Measurements from ENCODE around the gene MR1. TPM values are rescaled to one million over a fixed set of nuclear protein-coding genes. Genes with fewer than 3 reads are reported as not detected.
A peak's percentile ranks its signal among the peaks of the same experiment; 100 is the strongest.
"Not testable (repeated sequence)": the region's sequence is repeated elsewhere in the genome, so short reads cannot be mapped to it uniquely, and the experiment has no call there.

Gene MR1
- total RNA-seq, 4 donors from 2014 or later = 1.00 to 8.6 (median 4.7) TPM

GRCh38 chr1:181044449-181044966 is 10.7 kb downstream of the MR1 start:
- peaks cover 4 to 40% (median 20%) of the 10 kb centered on the region in 4 donors for H3K4me1 ChIP-seq
- peak; percentile 42 for DNase-seq
- H3K27ac ChIP-seq = no peak overlapping the region
- 77% methylated on average over 5 of the region's 5 CpGs; no CpG with 5 or more reads in 1 of the 2 donors for WGBS, 2 donors (ENCODE audit: low coverage in 1 of 2)
- no peak for TF ChIP-seq POLR2AphosphoS5 (IDR thresholded peaks at IDR 0.05)
- TF ChIP-seq EP300 (IDR thresholded peaks at IDR 0.05; ENCODE audit: low read depth) = no peak
- no peak for TF ChIP-seq CTCF (IDR thresholded peaks at IDR 0.05)
- no peak for TF ChIP-seq POLR2A (IDR thresholded peaks at IDR 0.05)
- no peaks in the 10 kb centered on the region for H3K9me3 ChIP-seq
- intact Hi-C loops (cut with DNase I; ENCODE audit: low total_unique reads) (no loop called here), in situ Hi-C loops (cut with MboI; ENCODE audit: low pct_ligation_motif_present in 1 of 4, low pct_unique_long_range_greater_than_20kb in 1 of 4, low sequenced_read_pairs in 3 of 4) (loop anchor here in 1 of 4 donors (25.0 kb wide), 1 partner anchor 93 kb away; no protein-coding TSS in a partner anchor)
- no peak overlapping the region for H3K4me3 ChIP-seq
- H3K36me3 ChIP-seq = no peaks in the 10 kb centered on the region
- H3K27me3 ChIP-seq = no peaks in the 10 kb centered on the region

GRCh38 chr1:181045946-181046345 is 12.2 kb downstream of the MR1 start:
- H3K27ac ChIP-seq; DNase-seq; H3K36me3 ChIP-seq; H3K4me3 ChIP-seq; H3K9me3 ChIP-seq; intact Hi-C loops (cut with DNase I; ENCODE audit: low total_unique reads); H3K27me3 ChIP-seq: not testable (repeated sequence)
- in situ Hi-C loops (cut with MboI; ENCODE audit: low pct_ligation_motif_present in 1 of 4, low pct_unique_long_range_greater_than_20kb in 1 of 4, low sequenced_read_pairs in 3 of 4) = loop anchor here in 1 of 4 donors (25.0 kb wide), 1 partner anchor 91 kb away; no protein-coding TSS in a partner anchor
- 98% methylated on average over 7 of the region's 22 CpGs; no CpG with 5 or more reads in 1 of the 2 donors for WGBS, 2 donors (ENCODE audit: low coverage in 1 of 2)
- peaks cover 4 to 32% (median 20%) of the 10 kb centered on the region in 4 donors for H3K4me1 ChIP-seq

GRCh38 chr1:181049378-181049777 is 15.6 kb downstream of the MR1 start:
- WGBS, 2 donors (ENCODE audit: low coverage in 1 of 2) = 98 to 100% methylated on average over 1 to 4 of the region's 4 CpGs
- TF ChIP-seq CTCF (IDR thresholded peaks at IDR 0.05) (no peak), EP300 (IDR thresholded peaks at IDR 0.05; ENCODE audit: low read depth) (no peak), POLR2AphosphoS5 (IDR thresholded peaks at IDR 0.05) (no peak), POLR2A (IDR thresholded peaks at IDR 0.05) (no peak)
- Histone ChIP-seq H3K4me1 (peaks cover 0 to 7% (median 4%) of the 10 kb centered on the region in 4 donors), H3K36me3 (no peaks in the 10 kb centered on the region), H3K9me3 (no peaks in the 10 kb centered on the region), H3K4me3 (no peak overlapping the region), H3K27me3 (no peaks in the 10 kb centered on the region), H3K27ac (no peak overlapping the region)
- intact Hi-C loops (cut with DNase I; ENCODE audit: low total_unique reads) = no loop called here
- in situ Hi-C loops (cut with MboI; ENCODE audit: low pct_ligation_motif_present in 1 of 4, low pct_unique_long_range_greater_than_20kb in 1 of 4, low sequenced_read_pairs in 3 of 4) = loop anchor here in 1 of 4 donors (25.0 kb wide), 1 partner anchor 88 kb away; no protein-coding TSS in a partner anchor
- DNase-seq = no peak

GRCh38 chr1:181050922-181051321 is 17.1 kb downstream of the MR1 start:
- intact Hi-C loops (cut with DNase I; ENCODE audit: low total_unique reads) = no loop called here
- H3K4me3 ChIP-seq = no peak overlapping the region
- DNase-seq = no peak
- no peaks in the 10 kb centered on the region for H3K27me3 ChIP-seq
- H3K27ac ChIP-seq = no peak overlapping the region
- no peaks in the 10 kb centered on the region for H3K9me3 ChIP-seq
- H3K4me1 ChIP-seq = no peaks in the 10 kb centered on the region
- H3K36me3 ChIP-seq = no peaks in the 10 kb centered on the region
- in situ Hi-C loops (cut with MboI; ENCODE audit: low pct_ligation_motif_present in 1 of 4, low pct_unique_long_range_greater_than_20kb in 1 of 4, low sequenced_read_pairs in 3 of 4) = no loop called here
- TF ChIP-seq POLR2AphosphoS5 (IDR thresholded peaks at IDR 0.05) = no peak
- no peak for TF ChIP-seq EP300 (IDR thresholded peaks at IDR 0.05; ENCODE audit: low read depth)
- no peak for TF ChIP-seq CTCF (IDR thresholded peaks at IDR 0.05)
- no peak for TF ChIP-seq POLR2A (IDR thresholded peaks at IDR 0.05)

GRCh38 chr1:181056560-181056959 is 22.8 kb downstream of the MR1 start:
- no peak overlapping the region for H3K4me3 ChIP-seq
- H3K36me3 ChIP-seq = no peaks in the 10 kb centered on the region
- no peak for DNase-seq
- WGBS, 2 donors (ENCODE audit: low coverage in 1 of 2) = 92% methylated on average over 6 of the region's 6 CpGs; no CpG with 5 or more reads in 1 of the 2 donors
- in situ Hi-C loops (cut with MboI; ENCODE audit: low pct_ligation_motif_present in 1 of 4, low pct_unique_long_range_greater_than_20kb in 1 of 4, low sequenced_read_pairs in 3 of 4) = no loop called here
- H3K9me3 ChIP-seq = no peaks in the 10 kb centered on the region
- no peak for TF ChIP-seq POLR2AphosphoS5 (IDR thresholded peaks at IDR 0.05)
- TF ChIP-seq CTCF (IDR thresholded peaks at IDR 0.05) = no peak
- no peak for TF ChIP-seq EP300 (IDR thresholded peaks at IDR 0.05; ENCODE audit: low read depth)
- TF ChIP-seq POLR2A (IDR thresholded peaks at IDR 0.05) = no peak
- H3K27ac ChIP-seq = no peak overlapping the region
- H3K4me1 ChIP-seq = no peaks in the 10 kb centered on the region
- intact Hi-C loops (cut with DNase I; ENCODE audit: low total_unique reads) = no loop called here
- H3K27me3 ChIP-seq = no peaks in the 10 kb centered on the region
